Neural cell (in vitro differentiated cells): ENCODE results near the gene AGK. TPM values are rescaled to one million over a fixed set of nuclear protein-coding genes. Genes with fewer than 3 reads are reported as not detected.

Source experiments
- H2AFZ ChIP-seq: fragments of 200-600, 300-800 bp; sonication (generic), shearing (Covaris generic); 2 replicates; pipeline ENCODE4 v1.6.0; 2014; ENCODE audit warnings: low read depth, mild to moderate bottlenecking, antibody characterized with exemption, low read length, moderate library complexity
- H3F3A ChIP-seq: fragments of 200-600 bp; shearing (Covaris generic); 2 replicates; pipeline ENCODE4 v1.6.1; 2016; ENCODE audit warnings: mild to moderate bottlenecking, moderate library complexity, mixed read lengths, antibody characterized with exemption, low read length; ENCODE audit not compliant: insufficient read depth, poor library complexity, severe bottlenecking
- H3K27ac ChIP-seq: fragments of 200-600, 300-800 bp; sonication (generic), shearing (Covaris generic); 2 replicates; pipeline ENCODE4 v1.5.1; 2014; ENCODE audit warnings: mild to moderate bottlenecking, low read length, moderate library complexity
- H3K27me3 ChIP-seq: fragments of 300-800, 200-600 bp; sonication (generic), shearing (Covaris generic); 2 replicates; pipeline ENCODE4 v1.6.0; 2014; ENCODE audit warnings: mild to moderate bottlenecking, low read depth, low read length, moderate library complexity; ENCODE audit not compliant: insufficient read depth
- H3K36me3 ChIP-seq: fragments of 300-800, 200-600 bp; sonication (generic), shearing (Covaris generic); 2 replicates; pipeline ENCODE4 v1.5.1; 2014; ENCODE audit warnings: mild to moderate bottlenecking, antibody characterized with exemption, low read length, moderate library complexity; ENCODE audit not compliant: insufficient read depth
- H3K4me2 ChIP-seq: fragments of 300-800, 200-600 bp; sonication (generic), shearing (Covaris generic); 2 replicates; pipeline ENCODE4 v1.6.0; 2014; ENCODE audit warnings: mild to moderate bottlenecking, low read length
- H3K4me3 ChIP-seq: fragments of 300-800, 200-600 bp; sonication (generic), shearing (Covaris generic); 2 replicates; pipeline ENCODE4 v1.5.1; 2014; ENCODE audit warnings: mild to moderate bottlenecking, low read length, moderate library complexity
- H3K79me2 ChIP-seq: fragments of 200-600 bp; shearing (Covaris generic); replicated peaks from 2 replicates; pipeline ENCODE4 v1.6.0; 2014; ENCODE audit warnings: mild to moderate bottlenecking, low read length, moderate library complexity; ENCODE audit not compliant: insufficient read depth
- H3K9ac ChIP-seq: fragments of 300-800, 200-600 bp; sonication (generic), shearing (Covaris generic); 2 replicates; pipeline ENCODE4 v1.6.1; 2016; ENCODE audit warnings: mild to moderate bottlenecking, low read length, mixed read lengths
- H3K9me2 ChIP-seq: fragments of 200-600 bp; shearing (Covaris generic); 2 replicates; pipeline ENCODE4 v1.6.1; 2016; ENCODE audit warnings: mild to moderate bottlenecking, low read length, mixed read lengths; ENCODE audit not compliant: insufficient read depth
- H3K9me3 ChIP-seq: fragments of 200-600, 300-800 bp; sonication (generic), shearing (Covaris generic); 2 replicates; pipeline ENCODE4 v1.6.1; 2016; ENCODE audit warnings: mild to moderate bottlenecking, mixed run types, low read length, moderate library complexity, mixed read lengths
- H4K20me1 ChIP-seq: fragments of 200-600 bp; shearing (Covaris generic); 2 replicates; pipeline ENCODE4 v1.6.1; 2016; ENCODE audit warnings: mild to moderate bottlenecking, mixed run types; ENCODE audit not compliant: insufficient read depth
- CTCF ChIP-seq: fragments of 450-650 bp; IDR thresholded peaks from 2 replicates; pipeline ENCODE4 v1.5.1; 2014; ENCODE audit warnings: antibody characterized with exemption, mild to moderate bottlenecking, moderate library complexity; ENCODE audit not compliant: poor library complexity, severe bottlenecking
- EP300 ChIP-seq: fragments of 450-650 bp; conservative IDR thresholded peaks from 2 replicates; pipeline ENCODE4 v1.6.1; 2014; ENCODE audit warnings: antibody characterized with exemption, mild to moderate bottlenecking, moderate library complexity; ENCODE audit not compliant: poor library complexity, severe bottlenecking
- EZH2 ChIP-seq: fragments of 200-600, 300-800 bp; shearing (Covaris generic), sonication (generic); IDR thresholded peaks from 2 replicates; pipeline ENCODE4 v1.6.1; 2014; ENCODE audit warnings: antibody characterized with exemption, low read length, borderline replicate concordance, mild to moderate bottlenecking; ENCODE audit not compliant: insufficient read depth, poor library complexity, severe bottlenecking
- MXI1 ChIP-seq: fragments of 450-650 bp; conservative IDR thresholded peaks from 2 replicates; pipeline ENCODE4 v1.6.1; 2014; ENCODE audit warnings: antibody characterized with exemption, mild to moderate bottlenecking; ENCODE audit not compliant: poor library complexity, severe bottlenecking
- POLR2AphosphoS5 ChIP-seq: IDR thresholded peaks from 2 replicates; pipeline ENCODE4 v1.6.1; 2012
- RAD21 ChIP-seq: fragments of 450-650 bp; conservative IDR thresholded peaks from 2 replicates; pipeline ENCODE4 v1.6.1; 2014; ENCODE audit warnings: antibody characterized with exemption, mild to moderate bottlenecking, moderate library complexity
- REST ChIP-seq: IDR thresholded peaks from 2 replicates; pipeline ENCODE4 v1.6.1; 2012; ENCODE audit warnings: borderline replicate concordance
- SMC3 ChIP-seq: fragments of 450-650 bp; conservative IDR thresholded peaks from 2 replicates; pipeline ENCODE4 v1.6.1; 2014; ENCODE audit warnings: antibody characterized with exemption, mild to moderate bottlenecking, moderate library complexity; ENCODE audit not compliant: poor library complexity
- TAF1 ChIP-seq: IDR thresholded peaks from 2 replicates; pipeline ENCODE4 v1.6.1; 2012; ENCODE audit warnings: low read depth
- polyA plus RNA-seq: library from polyadenylated mRNA; depleted of rRNA; stranded (reverse); fragments of >200 nt; gene quantifications from 2 replicates; pipeline ENCODE4 v1.2.3, GENCODE V29; 2014

AGK gene
- polyA plus RNA-seq, 1 donor from 2014 or later: 59.8 TPM

- Histone ChIP-seq H3K9me3 (no peaks in the 10 kb centered on the region), H3K4me3 (no peak overlapping the region), H3K9ac (no peak overlapping the region), H3K27me3 (no peaks in the 10 kb centered on the region), H2AFZ (no peak overlapping the region), H3K79me2 (no peaks in the 10 kb centered on the region), H3F3A (no peaks in the 10 kb centered on the region), H3K27ac (no peak overlapping the region), H4K20me1 (no peaks in the 10 kb centered on the region), H3K9me2 (no peaks in the 10 kb centered on the region), H3K4me2 (no peak overlapping the region), H3K36me3 (no peaks in the 10 kb centered on the region)
- no peak for TF ChIP-seq POLR2AphosphoS5
- no peak for TF ChIP-seq EZH2
- no peak for TF ChIP-seq EP300
- no peak for TF ChIP-seq REST
- no peak for TF ChIP-seq CTCF
- no peak for TF ChIP-seq SMC3
- TF ChIP-seq TAF1: no peak
- no peak for TF ChIP-seq MXI1
- TF ChIP-seq RAD21: no peak
Measured at GRCh38 chr7:141659501-141659900, 108.3 kb downstream of the AGK start.

GRCh38 chr7:141660259-141660658 is 109.0 kb downstream of the AGK start:
- H3K27me3 ChIP-seq: no peaks in the 10 kb centered on the region
- no peaks in the 10 kb centered on the region for H3K9me2 ChIP-seq
- H3K4me2 ChIP-seq: no peak overlapping the region
- no peak overlapping the region for H2AFZ ChIP-seq
- no peak overlapping the region for H3K27ac ChIP-seq
- H3K36me3 ChIP-seq: no peaks in the 10 kb centered on the region
- TF ChIP-seq EZH2 (no peak), REST (no peak), MXI1 (no peak), SMC3 (no peak), CTCF (no peak), RAD21 (no peak), POLR2AphosphoS5 (no peak), TAF1 (no peak), EP300 (no peak)
- H3F3A ChIP-seq: no peaks in the 10 kb centered on the region
- no peaks in the 10 kb centered on the region for H3K79me2 ChIP-seq
- no peak overlapping the region for H3K4me3 ChIP-seq
- no peaks in the 10 kb centered on the region for H4K20me1 ChIP-seq
- H3K9me3 ChIP-seq: no peaks in the 10 kb centered on the region
- H3K9ac ChIP-seq: no peak overlapping the region
